ENCODE data around the gene DDX60.

DDX60 gene

DNA sequence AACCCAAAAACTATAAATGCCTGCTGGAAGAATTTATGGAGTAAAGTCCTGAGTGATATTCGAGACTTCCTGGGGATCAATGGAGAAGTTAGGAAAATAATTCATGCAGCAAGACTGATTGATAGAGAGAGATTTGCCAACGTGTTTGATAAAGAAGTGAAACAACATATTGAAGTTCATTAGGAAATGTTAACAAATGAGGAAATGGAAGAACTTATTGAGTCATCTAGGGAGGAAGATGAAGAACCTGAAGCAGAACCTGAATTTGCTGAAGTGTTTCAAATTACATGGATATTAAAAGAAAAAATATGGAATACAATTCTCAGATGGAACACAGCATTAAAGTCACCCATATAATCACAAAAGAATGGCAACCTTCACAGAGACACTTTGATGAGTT, 39.0 kb downstream of the DDX60 start:
- TF ChIP-seq, protein P1, sequence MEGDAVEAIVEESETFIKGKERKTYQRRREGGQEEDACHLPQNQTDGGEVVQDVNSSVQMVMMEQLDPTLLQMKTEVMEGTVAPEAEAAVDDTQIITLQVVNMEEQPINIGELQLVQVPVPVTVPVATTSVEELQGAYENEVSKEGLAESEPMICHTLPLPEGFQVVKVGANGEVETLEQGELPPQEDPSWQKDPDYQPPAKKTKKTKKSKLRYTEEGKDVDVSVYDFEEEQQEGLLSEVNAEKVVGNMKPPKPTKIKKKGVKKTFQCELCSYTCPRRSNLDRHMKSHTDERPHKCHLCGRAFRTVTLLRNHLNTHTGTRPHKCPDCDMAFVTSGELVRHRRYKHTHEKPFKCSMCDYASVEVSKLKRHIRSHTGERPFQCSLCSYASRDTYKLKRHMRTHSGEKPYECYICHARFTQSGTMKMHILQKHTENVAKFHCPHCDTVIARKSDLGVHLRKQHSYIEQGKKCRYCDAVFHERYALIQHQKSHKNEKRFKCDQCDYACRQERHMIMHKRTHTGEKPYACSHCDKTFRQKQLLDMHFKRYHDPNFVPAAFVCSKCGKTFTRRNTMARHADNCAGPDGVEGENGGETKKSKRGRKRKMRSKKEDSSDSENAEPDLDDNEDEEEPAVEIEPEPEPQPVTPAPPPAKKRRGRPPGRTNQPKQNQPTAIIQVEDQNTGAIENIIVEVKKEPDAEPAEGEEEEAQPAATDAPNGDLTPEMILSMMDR (IDR thresholded peaks at IDR 0.05): no peak

DNA sequence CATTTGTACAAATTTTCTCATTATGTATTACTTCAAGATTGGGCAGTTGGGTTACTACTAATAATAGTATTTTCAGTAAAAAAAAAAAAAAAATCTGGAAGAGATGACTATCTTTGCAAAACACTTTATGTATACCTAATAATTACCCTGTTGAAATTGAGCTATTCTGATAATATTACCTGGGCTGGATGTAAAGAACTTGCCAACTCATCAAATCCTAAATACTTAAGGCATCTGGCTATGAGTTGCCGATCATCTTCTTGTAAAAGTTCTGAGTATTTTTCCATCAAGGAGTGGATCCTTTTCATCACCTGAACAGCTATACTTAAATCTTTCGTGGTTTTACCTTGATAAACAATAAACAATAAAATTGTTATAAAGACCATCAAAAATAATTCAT, 42.7 kb downstream of the DDX60 start:
- TF ChIP-seq, protein P1 (IDR thresholded peaks at IDR 0.05): no peak

DNA sequence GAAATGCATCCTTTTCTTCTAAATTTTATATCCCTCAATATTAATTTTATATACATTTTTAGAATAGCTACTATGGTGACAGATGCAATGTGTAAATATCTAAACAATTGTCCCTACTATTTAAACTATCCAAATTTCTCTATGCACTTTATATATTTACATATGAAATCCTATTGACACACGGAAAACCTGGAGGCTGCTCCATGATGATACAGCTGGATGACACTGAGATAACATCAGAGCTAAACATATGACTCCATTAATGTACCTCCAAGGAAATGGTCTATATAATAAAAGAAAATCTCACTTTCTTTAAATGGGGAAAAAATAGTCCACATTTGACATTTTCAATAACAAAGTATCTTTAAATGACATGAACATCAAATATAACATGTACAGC, 43.7 kb downstream of the DDX60 start:
- TF ChIP-seq, protein P1 (IDR thresholded peaks at IDR 0.05): no peak

DNA sequence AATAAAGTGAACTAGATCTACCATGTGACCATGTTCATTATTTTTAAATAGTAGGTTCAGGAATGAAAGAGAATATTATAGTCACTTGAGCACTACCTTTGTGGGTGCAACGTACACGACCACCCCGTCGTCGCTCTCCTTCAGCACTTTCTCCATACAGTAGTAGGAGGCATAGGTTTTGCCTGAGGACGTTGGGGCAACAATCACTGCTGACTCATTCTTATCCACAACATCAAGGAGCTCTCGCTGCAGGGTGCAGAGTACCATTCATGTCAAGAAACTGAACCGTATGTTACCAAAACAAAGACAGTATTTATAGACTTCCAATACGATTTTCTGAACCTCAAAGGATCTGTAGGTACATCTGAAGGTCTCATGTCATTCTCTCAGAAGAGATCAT, 44.7 kb downstream of the DDX60 start:
- TF ChIP-seq, protein P1 (IDR thresholded peaks at IDR 0.05): no peak

DNA sequence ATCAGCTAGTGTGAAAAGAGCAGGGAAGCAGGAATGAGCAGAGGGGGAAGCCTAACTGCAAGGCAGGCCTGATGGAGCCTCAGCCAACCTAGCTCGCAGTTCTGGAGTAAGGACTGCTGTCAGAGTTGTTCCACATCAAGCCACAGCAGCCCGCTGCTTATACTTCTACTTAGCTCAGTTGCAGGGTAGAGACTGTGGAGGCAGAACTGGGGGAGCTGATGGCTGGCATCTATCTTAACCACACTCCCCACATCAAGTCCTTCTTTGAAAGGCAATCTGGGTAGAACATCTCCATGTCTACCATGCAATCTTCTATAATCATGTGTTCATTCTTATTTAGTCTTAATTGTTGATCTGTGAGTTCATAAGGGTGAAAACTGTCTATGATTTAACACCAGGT, 46.1 kb downstream of the DDX60 start:
- TF ChIP-seq, protein P1 (IDR thresholded peaks at IDR 0.05): no peak

DNA sequence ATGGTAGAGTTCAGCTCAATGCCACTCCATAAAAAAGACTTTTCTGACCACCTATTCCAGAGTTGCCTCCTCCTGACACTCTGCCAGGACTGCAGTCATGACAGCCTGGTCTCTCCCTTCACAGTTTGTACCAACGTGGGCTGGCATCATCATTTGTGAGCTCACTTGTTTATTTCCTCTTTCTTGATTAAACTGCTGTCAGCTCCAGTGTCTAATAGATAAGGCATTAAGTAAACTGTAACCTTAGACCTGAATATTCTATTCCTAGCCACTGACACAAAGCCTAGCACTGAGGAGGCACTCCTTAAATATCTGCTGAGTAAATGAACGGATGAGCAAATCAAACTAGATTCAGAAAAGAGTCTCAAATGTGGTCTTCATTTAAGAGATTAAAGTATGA, 48.7 kb downstream of the DDX60 start:
- TF ChIP-seq, protein P1 (IDR thresholded peaks at IDR 0.05): no peak

DNA sequence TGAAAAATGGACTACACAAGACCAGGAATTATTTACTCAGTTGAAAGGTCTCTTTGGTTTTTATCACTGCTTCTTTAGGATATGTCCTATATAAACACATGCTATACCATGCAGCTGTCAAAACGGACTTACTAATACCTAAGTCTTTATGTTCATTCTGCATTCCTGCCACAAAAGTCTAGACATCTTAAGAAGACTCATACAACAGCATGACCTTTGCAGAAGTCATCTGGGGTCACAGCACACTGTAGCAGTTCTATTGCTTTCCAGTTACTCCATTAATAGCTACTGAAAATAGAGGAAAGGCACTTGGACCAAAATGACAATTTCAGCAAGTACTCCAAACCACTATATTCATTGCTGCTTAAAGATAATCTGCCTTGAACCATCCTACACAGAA, 53.2 kb downstream of the DDX60 start:
- TF ChIP-seq, protein P1 (IDR thresholded peaks at IDR 0.05): no peak

DNA sequence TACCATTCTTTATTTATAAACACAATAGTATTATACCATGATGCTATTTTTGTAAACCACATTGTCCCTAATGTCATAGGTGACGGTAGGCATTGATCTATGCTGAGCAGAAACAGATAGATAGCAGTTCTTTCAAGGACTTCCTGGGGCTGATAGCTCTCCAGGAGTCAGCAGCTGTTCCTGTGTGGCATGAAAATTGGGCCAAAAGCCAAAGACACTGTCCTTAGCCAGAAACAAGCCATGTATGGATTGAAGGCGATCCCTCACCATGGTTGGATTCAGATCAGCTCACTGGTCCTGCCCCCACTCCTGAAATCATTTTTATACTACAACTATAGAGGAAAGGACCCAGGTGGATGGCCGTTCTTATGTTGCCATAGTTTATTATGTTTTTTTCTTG, 53.6 kb downstream of the DDX60 start:
- TF ChIP-seq, protein P1 (IDR thresholded peaks at IDR 0.05): no peak
